GM19395 (cell line): ENCODE results near the gene PSMC6.
"Not testable (repeated sequence)": the region's sequence is repeated elsewhere in the genome, so short reads cannot be mapped to it uniquely, and the experiment has no call there.

Experiments
- ATAC-seq: cut with Tn5 transposase; IDR thresholded peaks from one replicate; pipeline ENCODE4 v1.9.1; 2021; ENCODE audit warnings: mild to moderate bottlenecking, moderate library complexity; ENCODE audit not compliant: unreplicated experiment

PSMC6 gene

GRCh38 chr14:52716155-52716554 lies 9.2 kb downstream of the PSMC6 start:
- no peak for ATAC-seq

- no peak for ATAC-seq
Observed at GRCh38 chr14:52723514-52724359, 16.7 kb downstream of the PSMC6 start.

- ATAC-seq = no peak
Observed at GRCh38 chr14:52724360-52724644, 17.3 kb downstream of the PSMC6 start.

- ATAC-seq = not testable (repeated sequence)
Observed at GRCh38 chr14:52727509-52727908, 20.5 kb downstream of the PSMC6 start.

GRCh38 chr14:52729035-52729434 lies 22.0 kb downstream of the PSMC6 start:
- ATAC-seq = not testable (repeated sequence)

GRCh38 chr14:52729585-52729924 lies 22.6 kb downstream of the PSMC6 start:
- no peak for ATAC-seq

- peak; percentile 92 for ATAC-seq
Observed at GRCh38 chr14:52729925-52730708, 23.1 kb downstream of the PSMC6 start, which contains the start of gene STYX. TSS of gene STYX (plus strand) at chr14:52730166. CDS start at chr14:52730475, 309 bp downstream.

- no peak for ATAC-seq
Observed at GRCh38 chr14:52730709-52731111, 23.7 kb downstream of the PSMC6 start.

GRCh38 chr14:52733824-52734223 lies 26.8 kb downstream of the PSMC6 start:
- ATAC-seq = no peak

- no peak for ATAC-seq
Observed at GRCh38 chr14:52735921-52736489, 29.0 kb downstream of the PSMC6 start.

- no peak for ATAC-seq
Observed at GRCh38 chr14:52738409-52738808, 31.4 kb downstream of the PSMC6 start.

GRCh38 chr14:52740751-52741150 lies 33.8 kb downstream of the PSMC6 start:
- ATAC-seq = no peak

- ATAC-seq = peak; percentile 38
Observed at GRCh38 chr14:52741865-52742264, 34.9 kb downstream of the PSMC6 start.

GRCh38 chr14:52748647-52749292 lies 41.8 kb downstream of the PSMC6 start:
- no peak for ATAC-seq

- ATAC-seq = no peak
Observed at GRCh38 chr14:52755607-52756316, 48.8 kb downstream of the PSMC6 start.

GRCh38 chr14:52759145-52759544 lies 52.1 kb downstream of the PSMC6 start:
- no peak for ATAC-seq

- not testable (repeated sequence) for ATAC-seq
Observed at GRCh38 chr14:52762923-52763322, 55.9 kb downstream of the PSMC6 start.

- ATAC-seq = no peak
Observed at GRCh38 chr14:52767058-52767833, 60.2 kb downstream of the PSMC6 start.

- no peak for ATAC-seq
Observed at GRCh38 chr14:52769887-52770286, 62.9 kb downstream of the PSMC6 start.

- ATAC-seq = no peak
Observed at GRCh38 chr14:52776816-52777215, 69.8 kb downstream of the PSMC6 start.
